GM19463 (cell line): ENCODE data around the gene SHD.
"Not testable (repeated sequence)": the region's sequence is repeated elsewhere in the genome, so short reads cannot be mapped to it uniquely, and the experiment has no call there.

Source experiments
- ATAC-seq: cut with Tn5 transposase; IDR thresholded peaks from one replicate; pipeline ENCODE4 v1.9.1; 2021; ENCODE audit warnings: mild to moderate bottlenecking, moderate library complexity; ENCODE audit not compliant: unreplicated experiment

The SHD gene

DNA sequence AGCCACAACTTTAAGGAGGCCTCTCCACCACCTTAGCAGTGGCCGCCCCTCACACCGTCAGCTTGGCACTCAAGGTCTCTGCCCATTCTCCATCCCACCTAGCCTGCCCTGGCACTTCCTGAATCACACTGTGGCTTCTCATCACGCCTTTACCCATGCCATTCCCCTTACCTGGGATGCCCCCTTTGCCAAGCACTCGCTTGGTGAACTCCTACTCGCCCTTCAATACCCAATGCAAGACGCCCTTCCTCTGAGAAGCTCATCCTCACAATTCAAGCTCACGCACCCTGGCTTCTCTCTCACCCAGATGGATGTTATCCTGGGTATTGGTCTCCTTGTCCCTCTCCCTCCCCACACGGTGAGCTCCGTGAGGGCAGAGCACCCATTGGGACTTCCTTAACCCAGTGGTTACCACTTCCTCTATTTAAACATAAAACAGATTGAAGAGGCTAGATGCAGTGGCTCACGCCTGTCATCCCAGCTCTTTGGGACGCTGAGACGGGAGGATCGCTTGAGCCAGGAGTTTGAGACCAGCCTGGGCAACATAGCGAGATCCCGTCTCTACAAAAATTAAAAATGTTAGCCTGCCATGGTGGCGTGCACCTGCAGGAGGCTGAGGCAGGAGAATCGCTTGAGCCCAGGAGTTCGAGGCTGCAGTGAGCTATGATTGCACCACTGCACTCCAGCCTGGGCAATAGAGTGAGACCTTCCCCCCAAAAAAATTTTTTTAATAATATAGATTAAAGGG is 12.6 kb upstream of the SHD start:
- ATAC-seq = no peak

DNA sequence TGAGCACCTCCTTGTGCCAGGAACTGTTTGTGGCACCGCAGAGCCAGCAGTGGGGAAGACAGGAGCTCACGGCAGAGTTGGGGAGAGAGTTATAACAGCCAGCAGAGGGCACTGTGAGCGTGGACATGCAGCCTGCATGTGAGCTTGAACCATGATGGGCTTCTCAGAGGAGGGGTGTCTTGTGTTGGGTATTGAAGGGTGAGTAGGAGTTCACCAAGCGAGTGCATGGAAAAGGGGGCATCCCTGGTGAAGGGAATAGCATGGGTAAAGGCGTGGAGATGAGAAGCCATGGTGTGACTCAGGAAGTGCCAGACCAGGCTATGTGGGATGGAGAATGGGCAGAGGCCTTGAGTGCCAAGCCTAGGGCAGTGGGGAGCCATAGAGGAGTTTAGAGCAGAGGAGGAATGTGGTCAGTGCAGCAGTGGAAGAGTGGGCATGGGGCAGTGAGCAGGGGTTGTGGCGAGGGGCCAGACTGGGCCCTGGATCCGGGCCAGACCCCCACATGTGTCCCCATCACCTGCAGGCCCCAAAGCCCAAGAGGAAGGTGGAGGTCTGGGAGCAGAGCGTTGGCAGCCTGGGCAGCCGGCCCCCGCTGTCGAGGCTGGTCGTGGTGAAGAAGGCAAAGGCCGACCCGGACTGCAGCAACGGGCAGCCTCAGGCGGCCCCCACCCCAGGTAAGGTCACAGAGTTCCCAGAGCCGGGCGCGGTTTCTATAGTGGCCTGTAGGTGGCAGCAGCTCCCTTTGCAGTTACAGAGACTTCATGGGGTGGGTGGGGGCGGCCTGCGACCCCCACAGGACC is 11.8 kb upstream of the SHD start:
- no peak for ATAC-seq

DNA sequence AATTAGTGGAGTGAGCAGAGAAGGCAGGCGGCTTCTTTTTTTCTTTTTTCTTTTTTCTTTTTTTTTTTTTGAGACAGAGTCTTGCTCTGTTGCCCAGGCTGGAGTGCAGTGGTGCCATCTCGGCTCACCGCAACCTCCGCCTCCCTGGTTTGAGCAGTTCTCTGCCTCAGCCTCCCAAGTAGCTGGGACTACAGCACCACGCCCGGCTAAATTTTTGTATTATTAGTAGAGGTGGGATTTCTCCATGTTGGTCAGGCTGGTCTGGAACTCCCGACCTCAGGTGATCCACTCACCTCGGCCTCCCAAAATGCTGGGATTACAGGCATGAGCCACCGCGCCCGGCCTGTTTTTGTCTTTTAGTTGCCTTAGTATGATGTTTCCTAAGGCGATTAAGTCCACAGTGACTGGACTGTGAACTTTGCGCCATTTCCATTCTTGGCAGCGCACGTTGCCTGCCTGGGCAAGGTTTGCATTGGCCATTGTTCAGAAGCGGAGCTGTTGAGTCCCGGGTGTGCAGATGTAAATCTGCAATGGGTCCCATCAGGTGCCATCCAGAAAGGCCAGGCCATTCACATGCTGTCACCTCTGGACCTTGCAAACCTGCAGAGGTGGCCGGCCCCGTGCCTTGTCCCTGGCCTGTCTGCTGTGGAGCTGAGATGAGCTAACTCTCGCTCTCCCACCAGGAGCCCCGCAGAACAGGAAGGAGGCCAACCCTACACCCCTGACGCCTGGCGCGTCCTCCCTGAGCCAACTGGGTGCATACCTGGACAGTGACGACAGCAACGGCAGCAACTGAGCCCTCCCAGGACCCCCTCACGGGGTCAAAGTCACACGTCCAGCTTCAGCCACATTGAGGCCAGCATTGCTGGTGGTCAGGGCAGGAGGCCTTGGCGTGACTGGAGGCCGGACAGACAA is 10.9 kb upstream of the SHD start:
- ATAC-seq = no peak

DNA sequence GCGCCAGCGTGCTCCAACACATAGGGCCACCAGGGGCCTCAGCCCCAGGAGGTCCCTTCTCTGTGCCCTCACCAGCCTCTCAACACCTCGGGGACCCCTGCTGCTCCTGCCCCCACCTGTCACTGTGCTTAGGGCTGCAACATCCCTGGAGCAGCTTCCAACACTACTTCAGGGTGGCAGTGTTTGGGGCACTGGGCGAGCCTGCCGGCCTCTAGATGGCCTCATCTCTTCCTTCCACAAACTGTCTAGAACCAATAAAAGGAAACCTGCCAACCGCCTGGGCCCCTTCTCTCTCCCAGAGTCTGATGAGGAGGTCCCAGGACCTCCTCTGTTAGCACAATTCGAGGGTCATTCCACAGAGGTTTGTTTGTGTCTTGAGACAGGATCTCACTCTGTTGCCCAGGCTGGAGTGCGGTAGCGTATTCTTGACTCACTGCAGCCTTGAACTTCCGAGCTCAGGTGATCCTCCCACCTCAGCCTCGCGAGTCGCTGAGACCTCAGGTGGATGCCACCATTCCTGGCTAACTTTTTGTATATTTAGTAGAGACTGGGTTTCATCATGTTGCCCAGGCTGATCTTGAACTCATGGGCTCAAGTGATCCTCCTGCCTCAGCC is 10.1 kb upstream of the SHD start:
- no peak for ATAC-seq

DNA sequence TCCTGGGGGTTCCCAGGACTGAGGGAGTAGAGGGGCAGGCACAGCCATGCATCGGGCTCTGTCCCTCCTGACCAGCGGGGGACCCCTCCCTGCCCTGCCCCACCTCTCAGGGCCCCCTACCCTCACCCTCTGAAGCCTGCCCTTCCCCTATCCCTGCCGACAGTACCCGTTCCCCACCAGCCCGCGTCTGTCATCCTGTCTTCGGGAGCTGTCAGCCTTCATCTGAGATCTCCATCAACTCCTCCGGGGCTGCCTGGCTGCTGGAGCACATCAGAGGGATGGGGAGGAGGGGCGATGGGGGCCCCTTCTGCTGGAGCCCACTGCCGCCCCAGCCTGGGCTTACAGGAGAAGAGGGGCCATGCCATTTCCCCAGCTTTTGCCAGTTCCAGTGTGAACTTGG is 6.2 kb upstream of the SHD start:
- ATAC-seq = no peak

DNA sequence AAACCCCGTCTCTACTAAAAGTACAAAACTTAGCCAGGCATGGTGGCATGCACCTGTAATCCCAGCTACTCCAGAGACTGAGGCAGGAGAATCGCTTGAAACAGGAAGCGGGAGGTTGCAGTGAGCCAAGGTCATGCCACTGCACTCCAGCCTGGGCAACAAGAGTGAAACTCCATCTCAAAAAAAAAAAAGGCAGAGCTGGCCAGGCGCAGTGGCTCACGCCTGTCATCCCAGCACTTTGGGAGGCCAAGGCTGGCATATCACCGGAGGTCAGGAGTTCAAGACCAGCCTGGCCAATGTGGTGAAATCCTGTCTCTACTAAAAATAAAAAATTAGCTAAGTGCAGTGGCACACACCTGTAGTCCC is 4.8 kb upstream of the SHD start:
- not testable (repeated sequence) for ATAC-seq

DNA sequence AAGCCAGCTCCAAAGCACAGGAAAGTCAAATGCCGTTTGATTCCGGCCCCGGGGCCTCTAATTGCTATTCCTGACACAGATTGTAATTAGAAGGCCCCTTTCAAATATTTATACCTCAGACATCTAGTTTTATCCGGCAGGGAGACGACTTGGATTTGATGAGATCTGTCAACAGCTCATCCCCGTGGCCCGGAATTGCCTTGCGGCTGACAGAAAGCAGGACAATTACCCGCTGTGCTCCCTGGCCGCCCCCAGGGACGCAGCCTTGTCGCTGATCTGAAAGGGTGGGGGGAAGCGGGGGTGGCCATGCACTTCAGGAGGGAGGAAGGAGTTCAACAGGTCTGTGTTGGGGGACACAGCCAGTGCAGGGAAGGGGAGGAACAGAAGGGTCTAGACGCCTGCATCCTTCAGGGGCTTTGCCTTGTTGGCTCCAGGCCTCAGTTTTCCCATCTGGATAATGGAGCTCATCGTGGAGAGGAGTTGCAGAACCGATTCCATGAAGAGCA is 1.8 kb upstream of the SHD start:
- ATAC-seq = no peak

DNA sequence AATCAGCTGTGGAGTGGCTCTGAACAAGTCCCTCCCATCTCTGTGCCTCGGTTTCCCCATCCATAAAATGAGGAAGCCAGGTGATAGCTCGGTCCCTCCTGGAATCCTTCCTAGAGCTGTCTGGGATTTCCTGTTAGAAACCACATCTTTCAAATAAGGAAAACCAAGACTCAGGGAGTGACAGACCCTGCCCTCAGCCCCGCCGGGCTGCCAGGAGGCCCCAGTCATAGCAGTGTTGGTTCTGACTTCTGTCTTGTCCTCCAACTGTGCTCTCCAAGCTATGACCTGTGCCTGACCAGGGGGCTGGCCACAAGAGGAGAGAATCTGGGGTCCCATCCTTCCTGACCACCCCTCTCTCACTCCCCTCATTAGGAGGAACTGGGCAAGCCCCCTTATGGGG is 1.1 kb upstream of the SHD start:
- no peak for ATAC-seq

DNA sequence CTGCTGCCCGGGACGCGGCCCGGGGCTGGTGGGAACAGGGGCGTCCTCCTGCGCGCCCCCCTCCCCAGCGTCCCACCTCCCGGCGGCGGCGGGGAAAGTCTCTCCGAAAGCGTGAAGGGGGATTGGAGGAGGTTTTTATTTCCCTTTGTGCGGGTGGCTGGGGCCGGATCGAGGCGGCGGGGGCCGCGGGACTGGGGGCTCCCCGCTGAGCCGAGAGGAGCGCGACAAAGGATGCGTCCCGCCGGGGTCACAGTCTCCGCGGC is 132 bp downstream of the SHD start:
- ATAC-seq = no peak

DNA sequence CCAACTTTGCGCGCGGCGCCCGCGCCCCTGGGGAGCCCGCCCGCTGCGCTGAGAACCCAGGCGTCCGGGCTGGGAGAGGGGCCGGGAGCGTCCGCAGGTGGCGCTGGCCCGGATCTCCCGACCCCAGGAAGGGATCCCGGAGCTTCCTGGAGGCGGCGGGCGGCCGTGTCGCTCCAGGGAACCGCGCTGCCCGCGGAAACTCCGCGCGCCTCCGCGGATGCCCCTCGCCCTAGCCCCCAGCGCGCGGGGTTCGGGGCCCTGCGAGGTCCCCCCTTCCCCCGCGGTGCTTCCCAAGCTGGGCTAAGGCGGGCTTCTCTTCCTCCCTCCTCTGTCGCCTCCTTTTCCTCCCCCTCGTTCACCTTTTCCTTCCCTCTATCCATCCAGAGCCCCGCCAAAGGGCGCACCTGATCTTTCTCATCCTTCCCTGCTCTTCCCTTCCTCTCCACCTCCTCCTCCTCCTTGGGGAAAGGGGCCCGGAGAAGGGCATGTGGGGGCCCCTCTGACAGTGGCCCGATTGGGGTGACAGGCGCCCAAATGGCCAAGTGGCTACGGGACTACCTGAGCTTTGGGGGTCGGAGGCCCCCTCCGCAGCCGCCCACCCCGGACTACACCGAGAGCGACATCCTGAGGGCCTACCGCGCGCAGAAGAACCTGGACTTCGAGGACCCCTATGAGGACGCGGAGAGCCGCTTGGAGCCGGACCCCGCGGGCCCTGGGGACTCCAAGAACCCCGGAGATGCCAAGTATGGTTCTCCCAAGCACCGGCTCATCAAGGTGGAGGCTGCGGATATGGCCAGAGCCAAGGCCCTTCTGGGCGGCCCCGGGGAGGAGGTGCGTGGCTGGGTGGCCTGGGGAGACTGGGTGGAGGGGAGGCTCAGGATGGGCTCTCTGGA is 710 bp downstream of the SHD start:
- no peak for ATAC-seq

DNA sequence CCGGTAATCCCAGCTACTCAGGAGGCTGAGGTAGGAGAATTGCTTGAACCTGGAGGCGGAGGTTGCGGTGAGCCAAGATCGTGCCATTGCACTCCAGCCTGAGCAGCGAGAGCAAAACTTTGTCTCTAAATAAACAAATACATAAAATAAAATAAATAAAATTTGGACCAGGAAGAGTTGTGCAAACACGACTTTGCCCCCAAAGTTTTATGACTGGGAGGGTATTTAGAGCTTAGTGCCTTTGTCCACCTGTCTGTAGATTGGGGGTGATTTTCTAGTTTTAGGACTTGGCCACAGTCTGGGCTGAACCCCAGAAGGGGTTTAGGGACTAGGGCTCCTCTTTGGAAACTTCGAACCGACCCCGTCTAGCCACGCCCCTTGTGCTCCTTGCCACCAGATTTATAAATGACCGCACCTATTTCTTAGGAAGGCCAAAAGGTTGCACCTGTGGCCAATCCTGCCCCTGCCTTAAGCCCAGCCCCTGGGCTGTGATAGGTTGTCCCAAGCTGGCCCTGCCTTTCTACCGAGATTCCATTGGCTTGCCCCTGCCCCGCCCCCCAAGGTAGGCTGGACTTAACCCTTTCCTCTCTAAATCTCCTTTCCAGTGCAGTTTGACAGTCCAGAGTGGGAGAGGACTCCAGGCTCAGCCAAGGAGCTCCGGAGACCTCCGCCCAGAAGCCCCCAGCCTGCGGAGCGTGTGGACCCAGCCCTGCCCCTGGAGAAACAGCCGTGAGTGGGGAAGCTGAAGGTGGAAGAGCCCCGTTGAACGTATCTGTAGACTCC is 5.3 kb downstream of the SHD start:
- no peak for ATAC-seq

DNA sequence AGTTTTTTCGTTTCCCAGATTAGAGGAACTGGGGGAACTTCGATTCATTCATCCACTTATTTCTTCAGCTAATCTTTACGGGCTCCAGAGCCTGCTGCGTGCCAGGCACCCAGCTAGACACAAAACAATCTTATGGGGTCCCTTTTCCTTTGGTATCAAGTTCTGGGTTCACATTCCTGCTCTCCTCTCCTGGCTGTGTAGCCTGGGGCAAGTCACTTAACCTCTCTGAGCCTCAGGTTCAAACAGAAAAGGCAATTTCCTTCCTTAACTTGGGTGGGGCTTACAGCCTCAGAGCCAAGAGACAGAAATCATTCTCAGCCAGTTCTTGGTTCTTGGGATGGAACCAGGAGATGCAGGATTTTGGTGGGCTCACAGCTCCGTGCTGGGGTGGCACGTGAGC is 5.9 kb downstream of the SHD start:
- ATAC-seq = no peak

DNA sequence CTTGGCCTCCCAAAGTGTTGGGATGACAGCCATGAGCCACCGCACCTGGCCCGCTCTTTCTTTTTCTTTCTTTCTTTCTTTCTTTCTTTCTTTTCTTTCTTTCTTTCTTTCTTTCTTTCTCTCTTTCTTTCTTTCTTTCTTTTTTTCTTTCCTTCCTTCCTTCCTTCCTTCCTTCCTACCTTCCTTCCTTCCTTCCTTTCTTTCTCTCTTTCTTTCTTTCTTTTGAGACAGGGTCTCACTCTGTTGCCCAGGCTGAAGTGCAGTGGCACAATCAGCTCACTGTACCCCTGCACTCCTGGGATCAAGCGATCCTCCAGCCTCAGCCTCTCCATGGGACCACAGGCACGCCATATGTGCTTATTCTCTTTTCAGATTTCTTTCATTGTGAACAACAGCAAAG is 7.1 kb downstream of the SHD start:
- not testable (repeated sequence) for ATAC-seq

DNA sequence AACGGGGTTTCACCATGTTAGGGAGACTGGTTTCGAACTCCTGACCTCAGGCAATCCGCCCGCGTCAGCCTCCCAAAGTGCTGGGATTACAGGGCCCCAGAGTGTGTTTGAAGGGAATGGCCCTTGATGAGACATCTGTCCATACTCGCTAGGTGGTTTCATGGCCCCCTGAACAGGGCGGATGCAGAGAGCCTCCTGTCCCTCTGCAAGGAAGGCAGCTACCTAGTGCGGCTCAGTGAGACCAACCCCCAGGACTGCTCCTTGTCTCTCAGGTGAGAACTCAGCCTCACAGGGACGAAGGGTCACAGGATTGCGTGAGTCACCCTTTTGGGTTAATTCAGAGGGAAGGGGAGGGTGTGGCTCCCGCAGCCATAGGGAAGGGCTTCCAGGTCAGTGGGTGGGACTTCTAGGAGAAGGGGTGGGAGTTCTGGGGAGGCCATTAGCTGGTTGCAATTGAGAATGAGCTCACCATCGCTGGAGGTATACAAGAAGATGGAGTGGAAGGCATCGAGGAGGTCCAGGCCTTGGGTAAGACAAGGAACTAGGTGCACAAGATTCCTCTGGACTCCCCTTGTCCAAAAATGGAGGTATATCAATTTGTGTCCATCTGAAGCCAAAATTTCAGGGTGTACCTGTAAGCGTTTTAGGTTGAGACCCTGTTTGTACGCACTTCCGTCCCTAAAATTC is 9.2 kb downstream of the SHD start:
- ATAC-seq = no peak

DNA sequence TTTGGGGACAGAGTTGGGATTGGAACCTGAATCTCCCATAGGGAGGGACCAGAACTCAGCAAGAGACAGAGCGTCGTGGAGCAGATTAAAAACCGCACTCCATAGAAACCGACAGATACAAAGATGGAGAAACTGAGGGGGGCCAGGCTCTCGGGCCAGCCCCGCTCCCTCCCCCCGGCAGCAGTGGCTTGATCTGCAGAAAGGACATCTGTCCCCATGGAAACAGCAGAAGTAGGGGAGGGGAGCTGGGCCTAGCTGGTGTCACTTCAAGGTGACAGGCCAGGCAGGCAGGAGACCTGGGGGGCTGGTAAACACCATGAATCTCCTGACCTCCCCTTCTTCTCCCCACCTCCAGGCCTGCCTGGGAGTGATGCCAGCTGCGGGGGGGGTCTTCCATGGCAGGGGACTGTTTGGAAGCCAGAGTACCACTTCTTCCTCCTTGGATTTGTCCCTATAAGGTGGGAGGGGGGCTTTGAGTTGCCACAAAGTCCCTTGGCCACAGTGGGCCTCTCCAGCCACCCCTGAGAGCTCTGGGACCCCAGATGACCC is 12.2 kb downstream of the SHD start:
- ATAC-seq = no peak

DNA sequence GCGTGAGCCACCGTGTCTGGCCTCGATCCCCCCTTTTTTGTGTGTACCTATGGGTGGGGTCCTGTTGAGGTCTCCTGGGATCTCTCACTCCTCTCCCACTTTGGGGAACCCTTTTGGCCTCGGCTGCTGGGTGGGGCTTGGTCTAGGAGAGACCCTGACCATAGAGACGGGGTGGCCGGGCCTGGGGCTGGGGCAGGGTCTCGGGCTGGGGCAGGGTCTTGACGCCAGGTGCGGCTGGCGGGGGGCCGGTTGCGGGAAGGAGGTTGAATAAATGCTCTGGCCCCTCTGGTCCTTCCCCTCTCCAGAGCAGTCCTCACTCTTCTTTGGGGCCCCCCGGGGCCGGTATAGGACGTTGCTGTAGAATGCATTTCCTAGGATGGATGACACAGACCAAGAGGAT is 13.4 kb downstream of the SHD start:
- ATAC-seq = no peak

DNA sequence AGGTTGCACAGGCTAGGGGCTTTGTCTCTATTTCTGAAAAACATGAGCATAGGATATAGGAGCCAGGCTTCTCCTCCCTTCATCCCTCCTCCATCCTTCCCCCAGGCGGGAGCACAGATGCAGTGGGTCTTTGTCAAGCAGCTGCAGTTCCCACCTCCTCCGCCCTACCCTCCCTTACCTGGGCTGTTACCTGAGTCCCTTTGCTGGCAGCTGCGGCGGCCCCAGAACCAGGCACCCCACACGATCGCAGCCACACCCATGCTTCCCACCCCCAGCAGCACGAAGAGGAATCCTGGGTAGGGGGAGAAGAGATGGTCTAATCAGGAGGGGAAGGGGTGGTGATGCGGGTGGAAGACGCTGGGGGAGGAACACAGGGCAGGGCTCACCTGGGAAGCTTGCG is 15.3 kb downstream of the SHD start:
- no peak for ATAC-seq

DNA sequence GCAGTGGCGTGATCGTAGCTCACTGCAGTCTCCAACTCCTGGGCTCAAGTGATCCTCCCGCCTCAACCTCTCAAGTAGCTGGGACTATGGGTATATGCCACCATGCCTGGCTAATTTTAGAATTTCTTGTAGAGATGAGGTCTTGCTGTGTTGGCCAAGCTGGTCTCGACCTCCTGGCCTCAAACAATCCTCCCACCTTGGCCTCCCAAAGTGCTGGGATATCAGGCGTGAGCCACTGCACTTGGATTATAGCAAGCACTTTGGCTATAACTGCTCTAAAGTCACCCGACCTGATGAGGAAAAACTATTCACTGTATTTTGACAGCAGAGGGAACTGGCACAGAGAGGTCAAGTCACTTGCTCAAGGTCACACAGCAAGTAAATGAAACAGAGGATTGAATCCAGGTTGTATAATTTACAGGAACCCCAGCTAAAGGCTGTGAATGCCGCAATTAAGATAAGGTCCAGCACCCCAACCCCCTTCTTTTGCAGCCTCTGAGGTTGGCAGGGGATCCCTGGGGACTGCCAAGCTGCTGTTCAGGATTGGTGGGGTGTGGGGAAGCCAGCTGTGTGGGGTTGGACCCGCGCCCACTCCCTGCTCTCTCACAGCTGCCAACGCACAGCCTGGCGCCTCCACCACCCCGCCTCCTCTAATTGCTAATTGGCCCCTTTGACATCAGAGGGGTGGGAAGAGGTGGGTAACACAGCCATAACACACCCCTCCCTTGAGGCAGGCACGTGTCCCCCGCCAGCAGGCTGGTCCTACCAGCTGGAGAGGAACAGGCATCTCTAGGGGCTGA is 17.1 kb downstream of the SHD start:
- no peak for ATAC-seq
